GM18867 (cell line): ENCODE results near the gene TMEM39B.
"Not testable (repeated sequence)": the region's sequence is repeated elsewhere in the genome, so short reads cannot be mapped to it uniquely, and the experiment has no call there.

Experiments used
- ATAC-seq: cut with Tn5 transposase; IDR thresholded peaks from one replicate; pipeline ENCODE4 v1.9.1; 2021; ENCODE audit warnings: mild to moderate bottlenecking, moderate library complexity; ENCODE audit not compliant: unreplicated experiment

TMEM39B gene

DNA sequence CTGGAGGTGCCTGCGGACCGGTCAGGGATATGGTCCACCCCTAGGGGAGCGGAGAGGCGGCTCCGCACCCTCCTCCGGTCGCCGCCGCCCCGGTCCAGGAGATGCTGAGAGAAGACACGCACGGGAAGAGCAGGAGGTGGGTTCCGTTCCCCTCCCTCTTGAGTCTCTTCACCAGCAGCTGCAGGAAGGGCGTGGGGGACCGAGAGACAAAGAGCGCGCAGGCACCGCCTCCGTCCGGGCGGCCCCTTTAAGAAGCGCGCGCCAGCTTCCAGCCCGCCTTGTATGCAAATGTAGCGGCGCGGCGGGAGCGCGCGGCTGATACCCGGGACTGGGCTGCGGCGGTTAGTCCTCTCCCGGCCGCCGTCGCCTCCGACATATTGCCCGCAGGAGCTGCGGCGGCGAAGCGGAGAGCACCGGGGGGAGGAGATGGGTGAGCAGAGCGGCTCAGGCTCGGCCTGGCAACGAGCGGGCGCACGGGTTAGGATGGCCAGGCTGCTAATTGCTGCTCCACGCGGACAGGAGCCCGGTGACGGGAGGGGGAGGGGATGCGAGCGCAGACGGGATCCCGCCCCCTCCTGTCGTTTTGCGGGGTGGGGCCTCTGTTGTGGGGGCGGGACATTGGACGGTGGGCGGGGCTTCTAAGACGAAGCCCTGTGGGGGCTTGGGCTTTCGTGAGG lies at the start of gene TMEM39B:
TMEM39B (plus strand) TSS at position 318 of the 677 bp plus-strand sequence; CDS start at position 427, 109 bp downstream.
- ATAC-seq = peak; percentile 80

DNA sequence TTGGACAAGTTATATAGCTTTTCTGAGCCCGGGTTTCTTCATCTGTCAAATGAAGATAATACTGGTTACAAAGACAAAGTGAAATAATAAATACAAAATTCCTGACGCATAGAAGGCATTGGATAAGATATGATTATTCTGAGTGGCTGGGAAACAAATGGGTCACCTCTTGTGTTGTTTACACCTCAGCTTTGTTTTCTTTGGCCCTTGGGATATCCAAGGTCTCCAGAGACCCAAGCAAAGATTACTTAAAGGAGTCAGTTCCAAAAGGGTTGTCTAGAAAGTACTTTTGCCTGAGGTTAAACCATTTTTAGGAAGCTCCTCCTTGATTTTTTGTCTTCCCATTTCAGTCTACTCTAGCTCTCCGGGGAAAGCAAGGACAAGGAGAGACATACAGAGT lies 49.4 kb upstream of the TMEM39B start:
- ATAC-seq = no peak

DNA sequence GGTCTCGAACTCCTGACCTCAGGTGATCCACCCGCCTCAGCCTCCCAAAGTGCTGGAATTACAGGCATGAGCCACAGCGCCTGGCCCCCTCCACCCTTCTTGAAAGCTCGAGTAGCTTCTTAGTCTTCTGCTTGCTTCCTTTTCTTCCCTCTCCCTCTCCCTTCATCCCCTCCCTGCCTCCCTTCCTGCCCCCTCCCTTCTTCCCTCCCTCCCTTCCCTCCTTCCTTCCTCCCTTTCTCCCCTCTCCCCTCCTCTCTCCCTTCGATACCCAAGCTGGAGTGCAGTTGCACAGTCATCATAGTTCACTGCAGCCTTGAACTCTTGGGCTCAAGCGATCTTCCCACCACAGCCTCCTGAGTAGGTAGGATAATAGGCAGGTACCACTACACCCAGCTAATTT lies 47.2 kb upstream of the TMEM39B start:
- no peak for ATAC-seq

DNA sequence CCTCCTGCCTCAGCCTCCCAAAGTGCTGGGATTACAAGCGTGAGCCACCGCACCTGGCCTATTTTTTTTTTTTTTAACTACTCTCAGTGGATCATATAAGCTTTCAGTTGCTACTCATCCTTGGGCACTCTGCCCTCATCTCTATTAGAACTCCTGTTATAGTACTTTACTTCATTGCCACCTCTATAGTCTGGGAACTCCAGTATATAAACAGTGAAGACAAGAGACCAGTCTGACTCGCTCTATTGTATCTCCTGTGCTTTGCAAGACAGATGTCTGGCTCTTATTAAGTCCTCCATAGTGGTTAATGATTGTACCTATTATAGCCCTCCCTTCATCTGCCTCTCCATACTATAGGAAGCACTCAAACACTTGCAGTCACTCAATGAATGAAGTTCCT lies 44.0 kb upstream of the TMEM39B start:
- no peak for ATAC-seq

DNA sequence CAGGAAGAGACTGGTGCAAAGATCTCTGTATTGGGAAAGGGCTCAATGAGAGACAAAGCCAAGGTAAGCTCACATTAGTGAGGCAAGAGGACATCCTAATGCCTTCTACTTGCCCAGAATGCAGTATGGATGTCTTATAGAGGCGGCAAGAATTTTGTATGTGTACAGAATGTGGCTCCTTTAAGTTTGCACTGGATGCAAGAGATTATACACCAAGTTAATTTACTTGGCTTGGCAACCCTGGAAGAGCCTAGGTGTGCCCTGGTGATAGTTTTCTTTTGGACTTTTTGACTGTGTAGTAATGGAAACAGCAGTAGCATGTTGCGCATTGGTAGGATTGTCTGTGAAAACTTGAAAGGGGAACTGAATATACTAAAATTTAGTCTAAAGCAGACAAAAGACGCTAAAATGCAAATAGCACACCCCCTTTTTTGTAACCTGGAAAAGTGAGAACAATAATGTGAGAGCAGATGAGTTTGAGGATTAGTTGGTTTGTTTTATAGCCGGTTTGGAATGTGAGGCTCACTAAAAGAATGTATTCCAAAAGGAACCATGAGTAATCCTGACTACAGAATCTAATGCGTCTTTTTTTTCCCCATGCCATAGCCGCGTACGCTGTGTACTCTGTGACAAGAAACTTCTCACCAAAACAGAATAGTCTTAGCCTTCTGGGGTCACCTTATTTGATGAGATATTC lies 41.0 kb upstream of the TMEM39B start:
- ATAC-seq = no peak

DNA sequence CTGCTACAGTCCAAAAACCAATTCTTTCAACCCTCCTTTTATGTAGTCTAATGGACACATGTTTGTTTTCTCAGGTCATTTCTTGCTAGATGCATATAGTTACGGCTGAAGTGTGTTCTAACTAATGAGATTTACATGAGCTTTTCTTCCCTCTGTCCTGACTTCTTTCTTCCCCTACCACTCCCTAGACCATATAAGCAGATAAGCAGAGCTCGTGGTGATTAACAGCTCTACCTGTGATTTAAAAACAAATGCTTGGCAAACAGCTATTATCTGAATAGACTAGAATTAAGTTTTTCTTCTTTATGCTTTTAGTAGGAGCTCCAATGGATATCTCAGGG lies 40.5 kb upstream of the TMEM39B start:
- ATAC-seq = no peak

DNA sequence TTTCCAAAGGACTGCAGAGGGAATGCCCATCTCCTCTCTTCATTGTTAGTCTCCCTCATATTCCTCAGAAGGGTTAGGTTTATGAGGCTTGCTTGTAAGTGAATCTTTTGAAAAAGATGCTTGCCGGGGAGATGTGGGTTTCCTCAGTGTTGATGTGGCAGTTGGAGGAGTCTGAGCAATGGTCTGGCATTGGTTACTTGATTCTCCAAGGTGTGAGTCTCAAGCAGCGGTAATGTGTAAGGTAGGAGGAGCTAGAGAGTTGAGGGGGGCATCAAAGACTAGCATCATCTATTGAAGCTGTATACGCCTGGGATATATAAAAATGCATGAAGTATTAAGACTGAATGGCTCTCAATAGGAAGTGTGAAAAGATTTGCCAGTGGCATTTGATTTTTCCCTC lies 37.6 kb upstream of the TMEM39B start:
- no peak for ATAC-seq

DNA sequence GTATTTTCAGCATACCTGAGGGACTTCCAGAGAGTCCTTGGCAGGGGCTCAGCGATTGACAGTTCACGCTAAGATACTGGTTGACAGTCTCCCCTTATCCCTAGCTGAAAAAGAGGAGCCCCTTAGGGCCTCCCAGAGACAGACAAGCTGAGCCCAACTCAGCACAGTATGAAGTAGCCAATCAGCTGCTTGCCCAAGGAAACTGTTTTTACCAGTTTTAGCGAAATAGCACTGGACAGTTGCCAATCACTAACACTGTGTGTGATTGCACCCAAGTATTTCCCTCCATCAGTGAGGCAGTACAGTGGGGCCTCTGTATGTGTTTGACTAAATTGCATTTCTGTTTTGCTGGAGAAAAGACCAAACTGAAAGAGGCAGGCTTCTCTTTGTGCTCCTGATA lies 32.0 kb upstream of the TMEM39B start:
- ATAC-seq = no peak

DNA sequence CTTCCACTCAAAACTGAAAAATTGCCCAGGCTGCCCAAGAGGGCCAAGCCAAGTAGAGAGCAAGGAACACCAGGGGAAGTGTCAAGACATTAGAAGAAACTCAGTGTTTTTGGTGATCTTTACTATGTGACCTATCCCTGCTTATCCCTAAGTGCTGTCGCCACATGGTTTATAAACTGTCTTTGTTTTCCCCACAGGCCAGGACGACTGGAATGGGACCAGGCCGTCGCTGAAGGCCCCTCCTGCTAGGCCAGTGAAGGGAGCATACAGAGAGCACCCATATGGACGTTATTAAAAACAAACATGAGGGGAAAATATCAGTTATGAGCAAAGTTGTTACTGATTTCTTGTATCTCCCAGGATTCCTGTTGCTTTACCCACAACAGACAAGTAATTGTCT lies 30.4 kb upstream of the TMEM39B start:
- no peak for ATAC-seq

DNA sequence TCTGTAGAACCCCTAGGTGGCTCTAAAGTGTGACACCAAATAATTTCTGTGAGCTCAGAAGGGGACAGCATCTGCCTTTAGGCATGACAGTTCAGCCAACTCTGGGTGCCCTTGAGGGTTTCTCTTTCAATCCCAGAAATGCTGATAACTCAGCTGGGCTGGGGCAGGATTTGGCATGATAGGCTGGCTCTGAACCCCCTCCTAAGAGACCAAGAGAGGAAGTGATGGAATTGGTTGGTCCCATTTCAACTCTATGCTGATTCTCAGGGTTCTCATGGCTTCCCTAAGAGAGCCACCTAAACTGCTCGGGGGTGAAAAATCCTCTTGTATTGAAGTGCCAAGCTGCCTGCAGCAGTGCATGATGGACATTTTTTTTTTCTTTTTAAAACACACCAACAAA lies 28.5 kb upstream of the TMEM39B start:
- ATAC-seq = no peak

DNA sequence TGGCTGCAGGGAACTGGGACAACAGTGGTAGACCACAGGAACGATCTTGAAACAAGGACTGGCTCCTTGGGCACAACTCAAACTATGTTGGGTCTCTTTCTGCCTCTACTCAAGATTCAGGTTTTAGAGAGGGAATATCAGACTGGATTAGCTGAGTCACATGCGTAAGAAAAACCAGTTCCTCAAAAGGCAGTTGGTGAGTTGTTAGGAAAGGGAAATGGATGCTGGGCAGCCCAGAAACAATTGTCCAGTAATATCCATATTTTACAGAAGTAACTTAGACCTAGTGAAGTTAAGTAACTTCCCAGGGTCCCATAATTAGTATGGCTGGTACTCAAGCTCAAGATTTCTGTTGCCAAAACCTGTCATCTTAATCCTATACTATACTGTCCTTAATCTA lies 27.0 kb upstream of the TMEM39B start:
- ATAC-seq = no peak

DNA sequence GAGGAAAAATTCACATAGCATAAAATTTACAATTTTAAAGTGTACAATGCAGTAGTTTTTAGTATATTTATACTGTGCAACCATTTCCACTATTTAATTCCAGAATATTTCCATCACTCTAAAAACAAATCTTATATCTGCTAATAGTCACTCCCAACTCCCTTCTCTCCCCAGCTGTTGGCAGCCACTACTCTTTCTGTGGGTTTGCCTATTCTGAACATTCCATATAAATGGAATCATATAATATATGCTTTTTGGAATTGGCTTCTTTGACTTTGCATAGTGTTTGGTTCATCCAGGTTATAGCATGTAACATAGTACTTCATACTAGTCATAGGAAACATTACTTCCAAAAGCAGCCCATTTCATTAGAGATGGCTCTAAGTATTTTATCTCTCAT lies 25.0 kb upstream of the TMEM39B start:
- ATAC-seq = no peak

DNA sequence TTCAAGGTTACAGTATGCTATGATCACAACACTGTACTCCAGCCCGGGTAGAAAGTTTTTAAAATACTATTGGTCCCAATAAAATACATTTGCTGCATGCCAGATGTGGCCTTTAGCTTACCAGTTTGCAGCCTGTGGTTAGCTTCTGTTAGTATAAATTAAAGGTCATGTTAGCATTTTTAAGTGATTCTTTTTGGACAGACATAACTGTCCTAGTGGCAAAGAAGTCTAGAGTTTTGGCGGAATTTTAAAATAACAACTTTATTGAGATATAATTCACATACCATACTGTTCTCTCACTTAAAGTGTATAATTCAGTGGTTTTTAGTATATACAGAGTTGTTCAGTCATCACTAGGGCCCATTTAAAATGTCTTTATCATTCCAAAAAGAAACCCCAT lies 24.3 kb upstream of the TMEM39B start:
- no peak for ATAC-seq

DNA sequence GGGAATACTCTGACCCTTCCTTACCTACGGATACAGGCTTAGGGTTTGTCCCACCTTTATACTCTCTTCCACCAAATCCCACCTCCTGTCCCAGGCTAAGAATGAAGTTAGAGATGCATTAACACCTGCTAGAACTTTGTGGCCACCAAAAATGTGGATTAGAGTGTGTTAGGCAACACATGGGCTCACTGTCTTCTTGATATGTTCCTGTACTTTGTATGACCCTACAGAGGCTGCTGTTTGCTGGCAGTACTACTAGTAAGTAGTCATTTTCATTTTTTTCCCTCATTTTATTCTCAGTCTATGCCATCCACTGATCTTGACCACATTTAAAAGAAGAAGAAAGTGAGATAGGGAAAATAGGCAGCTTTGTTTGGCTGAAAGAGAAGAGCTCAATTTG lies 21.0 kb upstream of the TMEM39B start:
- no peak for ATAC-seq

DNA sequence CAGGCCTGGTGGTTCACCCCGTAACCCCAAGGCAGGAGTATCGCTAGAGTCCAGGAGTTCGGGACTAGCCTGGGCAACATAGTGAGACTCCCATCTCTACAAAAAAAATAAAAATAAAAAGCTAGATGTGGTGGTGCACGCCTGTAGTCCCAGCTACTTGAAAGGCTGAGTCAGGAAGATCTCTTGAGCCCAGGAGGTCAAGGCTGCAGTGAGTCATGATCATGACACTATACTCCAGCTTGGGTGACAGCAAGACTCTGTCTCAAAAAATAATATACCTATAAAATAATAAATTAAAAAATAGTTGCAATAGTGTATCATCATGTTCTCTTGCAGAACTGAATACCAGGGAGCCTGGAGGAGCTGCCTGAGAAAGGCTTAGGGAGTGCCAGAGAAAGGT lies 19.9 kb upstream of the TMEM39B start:
- ATAC-seq = no peak

DNA sequence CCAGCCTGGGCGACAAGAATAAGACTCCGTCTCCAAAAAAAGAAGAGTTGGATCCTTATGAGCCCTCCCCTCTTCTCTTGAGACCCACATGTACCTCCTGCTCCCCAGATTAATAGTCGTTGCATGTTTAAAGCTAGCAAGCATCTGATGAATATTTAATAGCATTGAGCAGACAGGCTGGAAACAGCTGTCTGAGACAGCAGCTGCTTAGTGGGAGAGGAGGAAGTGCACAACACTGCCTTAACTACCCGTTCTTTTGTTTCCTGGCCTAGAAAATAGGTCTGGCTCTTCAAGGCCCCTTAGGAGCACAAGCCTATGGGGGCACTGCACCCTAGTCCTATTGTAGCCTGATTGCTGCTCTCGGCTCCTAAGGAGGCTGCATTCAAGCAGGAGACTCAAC lies 17.3 kb upstream of the TMEM39B start:
- ATAC-seq = no peak

DNA sequence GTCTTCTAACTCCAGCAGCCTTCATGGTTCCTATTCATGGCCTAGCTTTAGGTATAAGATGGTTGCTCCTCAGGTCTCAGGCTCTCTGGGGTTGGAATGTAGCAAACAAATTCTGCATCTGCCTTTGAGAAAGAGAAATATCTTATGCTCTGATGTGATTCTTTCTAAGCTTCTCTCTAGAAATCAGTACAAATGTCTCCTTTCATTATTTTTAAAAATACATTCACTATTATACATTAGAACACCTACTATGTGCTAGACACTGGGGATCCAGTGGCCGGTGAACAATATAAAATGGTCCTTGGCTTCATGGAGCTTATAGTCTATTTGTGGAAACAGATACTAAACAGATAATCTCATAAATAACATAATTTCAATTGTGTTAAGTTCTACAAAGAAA lies 16.1 kb upstream of the TMEM39B start:
- ATAC-seq = no peak

DNA sequence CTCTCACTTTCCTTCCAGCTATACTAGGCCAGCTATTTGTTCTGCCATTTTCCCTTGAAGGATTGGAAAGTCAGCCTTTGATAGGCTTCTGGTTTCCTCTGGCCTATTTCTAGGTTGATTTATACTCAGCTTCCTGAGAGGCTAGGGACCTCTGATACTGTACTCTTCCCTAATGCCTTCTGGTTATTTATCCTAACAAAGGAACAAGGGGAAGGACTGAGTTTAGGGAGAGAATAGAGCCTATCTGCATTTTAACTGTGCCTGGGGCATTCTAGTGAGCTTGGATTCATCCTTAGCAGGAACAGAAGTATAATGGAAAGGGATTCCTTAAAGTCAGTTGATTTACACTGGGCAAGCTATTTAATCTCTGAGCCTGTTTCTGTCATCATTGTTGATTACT lies 11.8 kb upstream of the TMEM39B start:
- ATAC-seq = no peak

DNA sequence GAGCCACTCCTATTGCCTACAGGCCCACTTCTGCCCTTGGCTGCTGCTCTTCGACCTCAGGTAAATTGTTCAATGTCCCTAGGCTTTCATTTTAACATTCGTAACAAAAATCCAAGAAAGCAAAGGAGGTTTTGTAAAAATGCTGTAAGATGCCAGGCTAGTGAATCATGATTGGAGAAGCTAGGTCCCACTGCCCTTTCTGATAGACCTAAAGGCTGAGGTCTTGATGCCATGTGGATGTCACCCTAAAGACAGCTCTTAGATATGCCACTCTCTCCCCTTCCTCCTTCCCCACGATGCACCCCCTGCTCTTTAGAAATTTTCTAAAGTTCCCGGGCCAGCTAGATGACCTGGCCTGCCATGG lies 9.9 kb upstream of the TMEM39B start:
- no peak for ATAC-seq

DNA sequence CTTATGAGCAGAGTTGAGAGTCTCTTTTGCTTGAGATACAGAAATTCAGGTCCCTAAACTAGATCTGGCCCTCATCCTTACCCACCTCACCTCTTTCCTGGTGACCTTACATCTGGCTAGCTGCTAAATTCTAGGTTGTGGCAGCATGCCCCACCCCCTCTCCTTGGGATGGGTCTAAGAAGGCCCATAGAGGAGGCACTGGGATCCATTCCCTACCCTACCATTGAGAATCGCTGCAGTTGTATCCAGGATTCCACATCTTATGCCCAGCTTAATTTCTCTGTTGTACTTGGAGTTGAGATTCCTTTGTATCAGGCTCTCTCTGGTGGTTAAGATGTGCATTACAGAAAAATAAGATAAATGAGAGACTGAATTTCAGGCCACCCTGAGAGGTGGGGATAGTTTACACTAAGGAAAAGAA lies 9.5 kb upstream of the TMEM39B start:
- ATAC-seq = no peak

DNA sequence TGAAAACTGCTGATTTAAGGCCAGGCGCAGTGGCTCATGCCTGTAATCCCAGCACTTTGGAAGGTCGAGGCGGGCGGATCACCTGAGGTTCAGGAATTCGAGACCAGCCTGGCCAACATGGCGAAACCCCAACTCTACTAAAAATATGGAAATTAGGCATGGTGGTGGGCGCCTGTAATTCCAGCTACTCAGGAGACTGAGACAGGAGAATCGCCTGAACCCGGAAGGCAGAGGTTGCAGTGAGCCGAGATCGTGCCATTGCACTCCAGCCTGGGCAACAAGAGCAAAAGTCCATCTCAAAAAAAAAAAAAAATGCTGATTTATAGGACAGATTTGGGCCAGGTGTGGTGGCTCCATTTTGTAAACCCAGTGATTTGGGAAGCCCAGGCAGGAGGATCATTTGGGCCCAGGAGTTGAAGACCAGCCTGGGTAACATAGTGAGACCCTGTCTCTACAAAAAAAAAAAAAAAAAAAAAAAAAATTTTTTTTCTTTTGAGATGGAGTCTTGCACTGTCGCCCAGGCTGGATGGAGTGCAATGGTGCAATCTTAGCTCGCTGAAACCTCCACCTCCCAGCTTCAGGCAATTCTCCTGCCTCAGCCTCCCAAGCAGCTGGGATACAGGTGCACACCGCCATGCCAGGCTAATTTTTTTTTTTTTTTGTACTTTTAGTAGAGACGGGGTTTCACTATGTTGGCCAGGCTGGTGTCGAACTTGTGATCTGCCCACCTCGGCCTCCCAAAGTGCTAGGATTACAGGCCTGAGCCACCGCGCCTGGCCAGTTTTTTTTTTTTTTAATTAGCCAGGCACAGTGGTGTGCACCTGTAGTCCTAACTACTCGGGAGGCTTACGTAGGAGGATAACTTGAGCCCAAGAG lies 6.9 kb upstream of the TMEM39B start:
- ATAC-seq = not testable (repeated sequence)

DNA sequence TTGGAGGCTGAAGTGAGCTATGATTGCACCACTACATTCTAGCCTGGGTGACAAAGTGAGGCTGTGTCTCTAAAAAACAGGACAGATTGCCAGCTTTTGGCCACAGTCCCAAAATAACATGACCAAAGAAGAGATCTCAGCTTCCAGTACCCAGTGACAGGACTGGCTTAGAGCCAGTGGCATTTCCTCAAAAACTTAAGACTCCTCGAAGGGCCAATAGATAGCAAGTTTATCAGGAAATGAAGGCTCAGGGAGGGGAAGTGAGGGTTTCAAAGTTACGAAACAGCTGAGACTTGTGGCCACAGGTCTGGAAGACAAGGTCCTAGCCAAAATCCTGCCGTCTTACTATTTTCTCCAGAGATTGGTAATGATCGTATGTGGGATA lies 6.3 kb upstream of the TMEM39B start:
- ATAC-seq = no peak
